GM06990 (cell line): Measurements from ENCODE around the gene ZNRF1.
A peak's percentile ranks its signal among the peaks of the same experiment; 100 is the strongest.

ENCODE experiments used
- DNase-seq: peaks from one replicate; pipeline ENCODE4 v3.0.0-alpha.2; 2011; ENCODE audit not compliant: insufficient read length; ENCODE audit errors: extremely low read depth
- H3K27me3 ChIP-seq: replicated peaks from 2 replicates; pipeline ENCODE4 v1.6.0; 2011; ENCODE audit warnings: low read length; ENCODE audit not compliant: control insufficient read depth, insufficient read depth
- H3K36me3 ChIP-seq: 2 replicates; pipeline ENCODE4 v1.5.1; 2011; ENCODE audit warnings: low read length; ENCODE audit not compliant: control insufficient read depth, insufficient read depth
- H3K4me3 ChIP-seq: replicated peaks from 2 replicates; pipeline ENCODE4 v1.5.1; 2011; ENCODE audit warnings: low read depth, mild to moderate bottlenecking, control low read depth, low read length
- TF ChIP-seq, protein P1 (sequence below): IDR thresholded peaks from 2 replicates; pipeline ENCODE4 v1.5.1; 2011; ENCODE audit warnings: low read length, control low read depth, mild to moderate bottlenecking, inconsistent platforms; ENCODE audit not compliant: insufficient read depth, poor library complexity, severe bottlenecking

Gene ZNRF1

GRCh38 chr16:75002474-75002873 lies 3.6 kb downstream of the ZNRF1 start:
- no peaks in the 10 kb centered on the region for H3K27me3 ChIP-seq
- no peak overlapping the region for H3K4me3 ChIP-seq
- H3K36me3 ChIP-seq: no peaks in the 10 kb centered on the region
- TF ChIP-seq, protein P1, sequence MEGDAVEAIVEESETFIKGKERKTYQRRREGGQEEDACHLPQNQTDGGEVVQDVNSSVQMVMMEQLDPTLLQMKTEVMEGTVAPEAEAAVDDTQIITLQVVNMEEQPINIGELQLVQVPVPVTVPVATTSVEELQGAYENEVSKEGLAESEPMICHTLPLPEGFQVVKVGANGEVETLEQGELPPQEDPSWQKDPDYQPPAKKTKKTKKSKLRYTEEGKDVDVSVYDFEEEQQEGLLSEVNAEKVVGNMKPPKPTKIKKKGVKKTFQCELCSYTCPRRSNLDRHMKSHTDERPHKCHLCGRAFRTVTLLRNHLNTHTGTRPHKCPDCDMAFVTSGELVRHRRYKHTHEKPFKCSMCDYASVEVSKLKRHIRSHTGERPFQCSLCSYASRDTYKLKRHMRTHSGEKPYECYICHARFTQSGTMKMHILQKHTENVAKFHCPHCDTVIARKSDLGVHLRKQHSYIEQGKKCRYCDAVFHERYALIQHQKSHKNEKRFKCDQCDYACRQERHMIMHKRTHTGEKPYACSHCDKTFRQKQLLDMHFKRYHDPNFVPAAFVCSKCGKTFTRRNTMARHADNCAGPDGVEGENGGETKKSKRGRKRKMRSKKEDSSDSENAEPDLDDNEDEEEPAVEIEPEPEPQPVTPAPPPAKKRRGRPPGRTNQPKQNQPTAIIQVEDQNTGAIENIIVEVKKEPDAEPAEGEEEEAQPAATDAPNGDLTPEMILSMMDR: no peak
- DNase-seq: no peak

- TF ChIP-seq, protein P1: no peak
- Histone ChIP-seq H3K27me3 (no peaks in the 10 kb centered on the region), H3K4me3 (no peak overlapping the region), H3K36me3 (no peaks in the 10 kb centered on the region)
- DNase-seq: no peak
These were observed 5.1 kb downstream of the ZNRF1 start for GRCh38 chr16:75003931-75004330.

DNA sequence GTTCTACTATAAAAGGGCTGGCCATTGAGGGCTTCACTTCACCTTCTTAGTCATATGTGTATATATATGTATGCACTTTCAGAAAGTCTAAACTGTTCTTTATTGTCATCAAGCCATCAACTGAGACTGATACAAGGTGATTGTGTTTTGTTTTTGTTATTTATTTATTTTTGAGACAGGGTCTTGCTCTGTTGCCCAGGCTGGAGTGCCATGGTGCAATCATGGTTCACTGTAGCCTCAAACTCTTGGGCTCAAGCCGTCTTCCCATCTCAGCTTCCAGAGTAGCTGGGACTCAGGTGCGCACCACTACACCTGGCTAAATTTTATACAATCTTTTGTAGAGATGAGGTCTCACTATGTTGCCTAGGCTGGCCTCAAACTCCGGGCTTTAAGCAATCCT lies 5.6 kb downstream of the ZNRF1 start:
- Histone ChIP-seq H3K36me3 (no peaks in the 10 kb centered on the region), H3K27me3 (no peaks in the 10 kb centered on the region), H3K4me3 (no peak overlapping the region)
- DNase-seq: no peak
- TF ChIP-seq, protein P1: no peak

DNA sequence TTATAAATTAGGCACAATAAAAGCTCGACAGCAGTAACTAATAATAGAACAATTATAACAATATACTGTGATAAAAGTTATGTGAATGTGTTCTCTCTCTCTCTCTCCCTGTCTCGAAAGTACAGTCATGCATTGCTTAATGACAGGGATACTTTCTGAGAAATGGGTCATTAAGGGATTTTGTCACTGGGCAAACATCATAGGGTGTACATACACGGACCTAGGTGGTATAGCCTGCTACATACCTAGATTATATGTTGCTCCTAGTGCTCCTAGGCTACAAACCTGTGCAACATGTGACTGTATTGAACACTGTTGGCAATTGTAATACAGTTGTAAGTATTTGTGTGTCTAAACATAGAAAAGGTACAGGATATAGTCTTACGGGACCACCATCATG lies 6.9 kb downstream of the ZNRF1 start:
- DNase-seq: no peak
- H3K27me3 ChIP-seq: no peaks in the 10 kb centered on the region
- H3K36me3 ChIP-seq: no peaks in the 10 kb centered on the region
- H3K4me3 ChIP-seq: no peak overlapping the region
- TF ChIP-seq, protein P1: no peak

DNA sequence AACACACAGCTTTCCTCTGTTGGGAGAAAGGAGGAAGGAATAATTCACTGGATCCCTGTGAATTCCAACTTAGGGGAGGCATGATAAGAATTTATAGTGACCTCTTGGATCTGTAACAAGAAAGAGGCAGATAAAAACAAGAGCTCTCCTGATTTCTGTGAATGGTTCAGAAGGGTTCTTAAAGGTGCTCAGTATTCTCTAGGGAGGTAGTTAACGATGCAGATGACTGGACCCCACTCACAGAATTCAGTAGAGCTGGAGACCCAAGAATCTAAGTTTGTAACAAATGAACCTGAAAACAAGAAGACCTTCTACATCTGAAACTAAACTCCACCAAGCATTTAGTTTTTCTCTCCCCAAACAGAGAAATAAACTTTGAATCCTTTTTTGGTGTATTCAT lies 8.6 kb downstream of the ZNRF1 start:
- no peak overlapping the region for H3K4me3 ChIP-seq
- TF ChIP-seq, protein P1: no peak
- H3K27me3 ChIP-seq: no peaks in the 10 kb centered on the region
- peak; percentile 45 for DNase-seq
- H3K36me3 ChIP-seq: no peaks in the 10 kb centered on the region

DNA sequence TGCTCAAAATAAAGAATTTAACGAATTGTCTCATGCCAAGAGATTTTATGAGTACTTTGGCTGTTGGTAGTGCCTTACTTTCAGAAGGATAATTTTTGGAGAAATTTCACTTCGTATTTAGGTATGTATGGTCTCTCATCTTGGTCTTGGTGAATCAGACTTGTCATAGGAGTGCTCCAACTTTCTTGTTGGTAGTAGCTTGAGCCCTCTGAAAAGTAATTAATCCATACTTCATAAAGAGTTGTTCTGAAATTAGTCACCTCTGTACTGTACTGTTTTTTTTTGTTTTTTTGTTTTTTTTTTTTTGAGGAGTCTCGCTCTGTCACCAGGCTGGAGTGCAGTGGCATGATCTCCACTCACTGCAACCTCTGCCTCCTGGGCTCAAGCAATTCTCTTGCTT lies 11.6 kb downstream of the ZNRF1 start:
- Histone ChIP-seq H3K4me3 (no peak overlapping the region), H3K27me3 (no peaks in the 10 kb centered on the region), H3K36me3 (no peaks in the 10 kb centered on the region)
- peak; percentile 26 for DNase-seq
- TF ChIP-seq, protein P1: no peak
